CD4-positive, alpha-beta T cell treated with Interleukin-4 for 4 hours (primary cell): ENCODE data around the gene EXOC2.
A peak's percentile ranks its signal among the peaks of the same experiment; 100 is the strongest.

Source experiments
- DNase-seq: peaks from one replicate; pipeline ENCODE4 v3.0.0-alpha.2; 2020

The EXOC2 gene, protein sequence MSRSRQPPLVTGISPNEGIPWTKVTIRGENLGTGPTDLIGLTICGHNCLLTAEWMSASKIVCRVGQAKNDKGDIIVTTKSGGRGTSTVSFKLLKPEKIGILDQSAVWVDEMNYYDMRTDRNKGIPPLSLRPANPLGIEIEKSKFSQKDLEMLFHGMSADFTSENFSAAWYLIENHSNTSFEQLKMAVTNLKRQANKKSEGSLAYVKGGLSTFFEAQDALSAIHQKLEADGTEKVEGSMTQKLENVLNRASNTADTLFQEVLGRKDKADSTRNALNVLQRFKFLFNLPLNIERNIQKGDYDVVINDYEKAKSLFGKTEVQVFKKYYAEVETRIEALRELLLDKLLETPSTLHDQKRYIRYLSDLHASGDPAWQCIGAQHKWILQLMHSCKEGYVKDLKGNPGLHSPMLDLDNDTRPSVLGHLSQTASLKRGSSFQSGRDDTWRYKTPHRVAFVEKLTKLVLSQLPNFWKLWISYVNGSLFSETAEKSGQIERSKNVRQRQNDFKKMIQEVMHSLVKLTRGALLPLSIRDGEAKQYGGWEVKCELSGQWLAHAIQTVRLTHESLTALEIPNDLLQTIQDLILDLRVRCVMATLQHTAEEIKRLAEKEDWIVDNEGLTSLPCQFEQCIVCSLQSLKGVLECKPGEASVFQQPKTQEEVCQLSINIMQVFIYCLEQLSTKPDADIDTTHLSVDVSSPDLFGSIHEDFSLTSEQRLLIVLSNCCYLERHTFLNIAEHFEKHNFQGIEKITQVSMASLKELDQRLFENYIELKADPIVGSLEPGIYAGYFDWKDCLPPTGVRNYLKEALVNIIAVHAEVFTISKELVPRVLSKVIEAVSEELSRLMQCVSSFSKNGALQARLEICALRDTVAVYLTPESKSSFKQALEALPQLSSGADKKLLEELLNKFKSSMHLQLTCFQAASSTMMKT

GRCh38 chr6:692858-693722, at the start of gene EXOC2:
TSS of gene EXOC2 (minus strand) at chr6:693139. CDS start at chr6:637818, 55,321 bp downstream.
- peak; percentile 83 for DNase-seq

DNA sequence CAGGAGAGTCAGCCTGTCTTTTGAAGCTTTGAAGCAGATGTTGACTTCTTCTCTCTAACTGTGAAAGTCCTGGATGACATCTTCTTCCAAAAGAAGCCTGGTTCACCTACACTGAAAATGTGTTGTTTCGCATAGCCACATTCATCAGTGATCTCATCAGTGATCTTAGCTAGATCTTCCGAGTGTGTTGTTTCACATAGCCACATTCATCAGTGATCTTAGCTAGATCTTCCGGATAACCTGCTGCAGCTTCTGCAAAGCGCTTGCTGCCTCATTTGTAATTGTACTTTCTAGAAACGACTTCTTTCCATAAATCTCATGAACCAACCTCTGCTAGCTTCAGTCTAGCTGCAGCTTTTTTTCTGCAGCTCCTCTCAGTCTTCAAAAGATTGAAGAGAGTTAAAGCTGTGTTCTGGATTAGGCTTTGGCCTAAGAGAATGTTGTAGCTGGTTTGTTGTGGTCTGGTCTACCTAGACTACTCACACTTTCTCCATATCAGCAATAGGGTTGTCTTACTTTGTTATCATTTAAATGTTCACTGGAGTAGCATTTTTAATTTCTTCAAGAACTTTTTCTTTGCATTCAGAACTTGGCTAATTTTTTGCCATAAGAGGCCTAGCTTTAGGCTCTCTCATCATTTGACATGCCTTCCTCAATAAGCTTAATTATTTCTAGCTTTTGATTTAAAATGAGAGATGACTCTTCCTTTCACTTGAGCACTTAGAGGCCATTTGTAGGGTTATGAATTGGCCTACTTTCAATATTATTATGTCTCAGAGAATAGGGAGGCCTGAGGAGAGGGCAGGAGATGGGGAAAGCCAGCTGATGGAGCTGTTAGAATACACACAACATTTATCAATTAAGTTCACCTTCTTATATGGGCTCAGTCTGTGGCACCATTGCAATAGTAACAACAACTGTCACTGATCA, 48.7 kb upstream of the EXOC2 start:
- DNase-seq: no peak

GRCh38 chr6:736657-737446, 43.9 kb upstream of the EXOC2 start:
- DNase-seq: no peak

DNA sequence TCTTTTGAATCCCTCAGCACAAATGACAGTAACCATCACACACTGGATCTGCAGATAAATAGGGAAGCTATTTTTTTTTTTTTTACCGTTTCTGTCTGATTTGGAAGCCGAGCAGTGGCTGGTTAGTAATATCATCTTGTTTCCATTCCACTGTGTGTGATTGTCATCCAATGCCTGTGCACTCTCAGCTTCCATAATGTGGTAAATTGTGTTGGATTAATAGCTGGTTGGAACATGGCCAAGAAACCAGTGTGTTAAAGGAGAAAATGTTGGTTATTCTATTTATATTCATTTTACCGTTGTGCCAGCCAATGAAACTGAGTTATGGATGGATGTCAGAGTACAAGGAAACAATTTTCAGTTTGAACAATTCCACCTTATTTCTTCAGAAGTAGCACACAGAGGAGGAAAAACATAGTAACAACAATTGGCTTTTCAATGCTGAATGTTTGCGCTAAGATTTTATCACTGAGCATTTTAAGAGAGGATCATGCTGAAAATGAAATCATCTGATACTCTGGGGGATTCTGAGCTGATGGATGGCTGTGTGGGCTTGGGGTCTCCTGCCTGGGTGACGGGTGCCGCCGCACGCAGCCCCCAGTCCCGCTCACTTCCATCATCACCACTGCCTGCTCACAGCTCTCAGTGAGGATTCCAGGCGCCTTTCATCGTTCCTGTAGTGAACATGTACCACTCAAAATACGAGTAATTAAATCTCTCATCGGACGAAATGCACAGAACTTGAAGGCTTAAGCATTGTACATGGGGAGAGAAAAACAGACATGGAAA, 40.7 kb upstream of the EXOC2 start:
- no peak for DNase-seq

- no peak for DNase-seq
These were observed 39.0 kb upstream of the EXOC2 start for GRCh38 chr6:731924-732323.

DNA sequence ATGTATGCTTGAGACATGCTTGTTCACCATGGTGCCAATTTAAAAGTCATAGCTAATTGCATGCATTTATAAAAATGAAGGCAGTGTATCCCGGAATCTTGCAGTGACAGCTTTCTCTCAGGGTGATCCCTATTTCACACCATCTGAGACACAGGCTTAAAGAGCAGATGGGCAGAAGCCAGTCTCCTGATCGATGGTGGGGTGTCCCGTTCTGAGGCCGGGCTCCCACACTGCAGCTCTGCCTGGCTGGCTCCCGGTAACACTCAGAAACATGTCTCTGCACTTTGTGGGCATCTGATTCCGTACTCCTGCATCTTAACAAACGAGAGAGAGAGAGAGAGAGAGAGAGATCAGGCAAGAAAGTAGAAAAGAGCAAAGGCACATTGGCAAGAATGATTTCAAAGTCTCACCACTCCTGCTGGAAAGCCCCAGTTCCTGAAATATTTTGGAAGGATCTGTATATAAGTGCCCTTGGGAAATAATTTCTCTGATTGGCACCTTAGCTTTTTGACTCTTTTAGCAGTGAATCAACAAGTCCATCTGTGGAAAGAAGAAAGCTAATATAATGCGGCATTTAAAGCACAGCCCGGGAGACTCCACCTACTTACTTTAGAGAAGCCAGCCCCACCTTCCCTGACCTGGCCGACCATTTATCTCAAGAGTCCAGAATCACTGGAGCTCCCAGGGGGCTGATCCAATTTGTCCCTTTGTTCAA, 36.8 kb upstream of the EXOC2 start:
- no peak for DNase-seq

GRCh38 chr6:727856-728255, 34.9 kb upstream of the EXOC2 start:
- no peak for DNase-seq

GRCh38 chr6:723540-723939, 30.6 kb upstream of the EXOC2 start:
- DNase-seq: no peak

DNA sequence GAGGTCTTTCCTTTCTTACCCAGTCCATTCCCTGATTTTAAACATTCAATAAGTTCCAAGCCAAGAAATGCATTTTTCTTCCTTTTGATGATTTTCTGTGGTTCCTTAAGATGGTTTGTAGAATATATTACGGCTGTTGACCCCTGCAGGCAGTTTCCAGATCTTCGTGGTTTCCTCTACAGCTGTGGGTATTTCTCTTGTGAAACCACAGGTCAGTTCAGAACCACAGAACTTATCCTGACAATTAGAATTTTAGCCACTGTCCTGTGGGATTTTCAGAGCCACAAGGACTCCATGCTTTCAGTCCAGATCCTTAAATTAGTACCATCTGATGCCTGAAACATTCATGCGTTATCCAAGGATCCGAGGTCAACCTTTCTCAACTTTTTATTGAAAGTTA, 29.7 kb upstream of the EXOC2 start:
- DNase-seq: no peak

DNA sequence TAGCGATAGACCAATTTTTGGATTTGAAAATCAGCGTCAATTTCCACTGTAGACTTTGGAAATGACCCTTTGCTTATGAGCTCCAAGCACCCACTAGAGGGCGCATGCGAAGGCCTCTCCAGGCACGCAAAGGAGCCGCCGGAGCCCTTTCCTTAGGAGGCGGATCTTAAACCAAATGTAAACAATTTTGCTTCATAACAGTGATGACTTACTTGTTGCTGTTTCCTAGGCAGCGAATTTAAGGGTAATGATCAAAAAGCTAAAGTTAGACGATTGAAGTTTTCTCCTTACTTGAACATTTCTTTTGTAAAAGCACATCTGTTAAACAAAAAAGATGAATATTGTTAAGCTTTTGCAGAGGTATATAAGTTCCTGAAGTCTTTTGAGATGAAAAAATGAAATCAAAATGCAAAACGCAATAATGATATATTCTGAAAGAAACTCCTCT, 29.2 kb upstream of the EXOC2 start:
- peak; percentile 76 for DNase-seq

GRCh38 chr6:718345-718744, 25.4 kb upstream of the EXOC2 start:
- DNase-seq: no peak

GRCh38 chr6:717135-717534, 24.2 kb upstream of the EXOC2 start:
- no peak for DNase-seq

DNA sequence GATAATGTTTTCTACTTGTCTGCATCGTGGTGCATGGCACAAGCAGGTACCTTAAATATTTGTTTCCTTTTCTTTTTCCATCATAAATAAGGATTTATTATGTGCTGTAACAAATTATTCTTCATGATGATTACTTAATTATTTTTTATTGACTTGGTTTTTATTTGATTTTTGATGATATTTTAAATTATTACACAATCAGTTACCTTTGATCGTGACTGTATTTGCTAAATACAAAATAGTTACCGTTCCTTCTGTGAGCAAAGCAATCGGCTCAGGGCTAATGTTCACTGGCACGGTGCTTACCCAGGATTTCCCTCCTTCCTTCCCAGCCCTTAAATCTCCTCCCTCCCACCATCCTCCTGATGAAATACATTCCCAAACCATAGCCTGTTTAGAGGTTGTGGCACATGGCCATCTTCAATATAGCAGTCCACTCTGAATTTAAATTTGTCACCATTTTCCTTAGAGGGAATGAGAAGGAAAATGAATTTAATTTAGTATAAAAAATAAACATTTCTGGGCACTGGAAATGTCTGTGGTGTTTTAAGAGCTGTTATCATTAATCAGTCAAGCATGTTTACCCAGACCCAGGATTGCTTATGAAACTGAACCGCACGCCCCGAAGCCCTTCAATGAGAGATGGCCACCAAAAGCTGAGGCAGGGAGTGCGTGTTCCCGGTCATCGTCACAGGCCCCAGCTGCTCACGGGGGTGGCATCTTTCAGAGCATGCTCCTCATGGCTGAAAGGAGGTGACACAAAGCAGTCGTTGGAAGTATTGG, 23.0 kb upstream of the EXOC2 start:
- no peak for DNase-seq

DNA sequence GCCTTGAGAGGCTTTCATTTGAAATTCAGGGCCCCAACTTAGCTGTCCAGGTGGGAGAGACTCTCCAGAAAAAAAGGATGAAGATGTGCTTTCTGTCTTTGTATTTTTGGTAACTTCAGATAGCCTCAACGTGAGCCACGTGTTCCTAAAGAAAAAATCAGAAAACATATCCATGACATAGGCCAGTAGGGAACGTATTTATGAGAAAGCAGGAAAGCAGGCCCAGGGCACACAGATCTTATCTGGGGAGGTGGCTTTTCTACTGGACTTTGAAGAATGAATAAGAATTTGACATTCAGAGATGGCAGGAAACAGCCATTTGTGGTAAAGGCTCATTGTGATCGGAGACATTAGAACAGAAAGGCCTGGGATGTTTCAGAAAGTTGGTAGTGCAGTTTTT, 21.2 kb upstream of the EXOC2 start:
- DNase-seq: no peak

DNA sequence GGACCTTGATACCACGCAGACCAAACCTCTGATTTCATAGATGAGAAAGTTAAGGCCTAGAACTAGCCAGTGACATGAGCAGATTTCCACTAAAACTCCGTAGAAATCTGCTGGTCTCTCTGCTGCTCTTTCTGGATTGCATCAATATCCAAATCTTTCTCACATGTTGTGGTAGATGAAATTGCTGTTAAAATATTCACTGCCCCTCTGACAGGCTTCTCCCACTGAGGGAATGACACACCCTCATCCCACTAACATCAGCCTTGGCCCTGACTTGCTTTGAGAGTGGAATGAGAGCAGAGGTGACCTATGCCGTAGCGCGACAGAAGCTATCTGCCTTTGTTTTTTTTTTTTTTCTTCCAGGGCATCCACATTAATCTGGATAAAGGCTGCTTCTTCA, 20.4 kb upstream of the EXOC2 start:
- DNase-seq: no peak

DNA sequence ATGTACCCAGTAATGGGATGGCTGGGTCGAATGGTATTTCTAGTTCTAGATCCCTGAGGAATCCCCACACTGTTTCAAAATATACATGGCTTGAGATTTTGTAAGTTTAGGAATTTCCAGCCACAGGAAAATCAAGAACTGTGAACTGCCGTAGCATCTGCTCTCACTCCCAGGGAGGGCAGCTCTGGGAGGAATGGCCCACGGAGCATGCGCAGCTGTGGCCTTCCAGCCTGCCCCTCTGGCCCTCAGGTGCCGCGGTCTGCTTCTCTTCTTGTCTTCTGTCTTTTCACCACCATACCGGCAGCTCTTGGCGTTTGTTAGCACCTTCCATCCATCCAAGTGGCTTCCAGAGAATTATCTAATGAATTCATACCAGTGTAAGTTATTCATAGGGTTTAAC, 19.9 kb upstream of the EXOC2 start:
- DNase-seq: no peak

- DNase-seq: no peak
These were observed 19.0 kb upstream of the EXOC2 start for GRCh38 chr6:711925-712324.
